Spleen (tissue), 7 donors: ENCODE results near the gene PCDH19.

Source experiments
- CTCF ChIP-seq, 11 experiments: fragments of 200-600 bp in 7 of 11; fragments of 450-650 bp in 4 of 11; sonication (generic) in 4 of 11; IDR thresholded peaks in 8 of 11; conservative IDR thresholded peaks in 3 of 11; 1 replicate in 7 of 11; 2 replicates in 4 of 11; pipeline versions ENCODE4 v1.4.0 to v1.8.0; 2016 to 2021; ENCODE audit warnings: antibody characterized with exemption in 11 of 11, inconsistent platforms in 4 of 11, mild to moderate bottlenecking in 1 of 11
- POLR2A ChIP-seq, 3 donors: fragments of 450-650 bp; IDR thresholded peaks; one replicate each; pipeline ENCODE4 v1.5.1; 2017; ENCODE audit warnings: antibody characterized with exemption in 3 of 3, mild to moderate bottlenecking in 1 of 3
- POLR2AphosphoS5 ChIP-seq, 3 donors: sonication (generic); formaldehyde crosslinking; IDR thresholded peaks; one replicate each; pipeline ENCODE4 v1.5.1; 2017; ENCODE audit warnings: antibody characterized with exemption in 3 of 3
- donor health status: DM: no; HTN: no; CAD: no; lungs with moderate emphysema.
- donor health status: DM: no; HTN: no; CAD: no.
- donor health status: DM: no; HTN: no; CAD: no.

- TF ChIP-seq CTCF (IDR thresholded peaks at IDR 0.05 in 8 of 11, conservative IDR thresholded peaks at IDR 0.05 in 3 of 11) (no peak), POLR2AphosphoS5 (IDR thresholded peaks at IDR 0.05) (no peak), POLR2A (IDR thresholded peaks at IDR 0.05) (no peak)
Measured at GRCh38 chrX:100376576-100376975, 33.5 kb downstream of the PCDH19 start.
